ENCODE data around the gene SLC6A19. TPM values are rescaled to one million over a fixed set of nuclear protein-coding genes. Genes with fewer than 3 reads are reported as not detected.

SLC6A19 gene
- total RNA-seq, 1 donor from 2014 or later = not detected

GRCh38 chr5:1268056-1268455 lies 66.7 kb downstream of the SLC6A19 start:
- no peaks in the 10 kb centered on the region for H3K79me2 ChIP-seq (ENCODE audit: low read depth)
- Mint-ChIP-seq H3K27ac (no peak overlapping the region), H3K36me3 (no peaks in the 10 kb centered on the region), H3K4me3 (no peak overlapping the region), H3K4me1 (no peaks in the 10 kb centered on the region), H3K9me3 (no peaks in the 10 kb centered on the region), H3K27me3 (ENCODE audit: insufficient read depth, low read depth) (peaks cover 3% of the 10 kb centered on the region)
- no peaks in the 10 kb centered on the region for H3F3A ChIP-seq (ENCODE audit: low read depth)
- no peaks in the 10 kb centered on the region for H3K4me1 ChIP-seq
- no peak overlapping the region for H3K4me2 ChIP-seq
- H3K36me3 ChIP-seq = no peaks in the 10 kb centered on the region
- no peaks in the 10 kb centered on the region for H3K27me3 ChIP-seq
- DNase-seq (ENCODE audit: low spot score) = no peak
- H2AFZ ChIP-seq (replicated peaks) = no peak overlapping the region
- no peak for TF ChIP-seq CTCF (IDR thresholded peaks at IDR 0.05)
- TF ChIP-seq EZH2 (IDR thresholded peaks at IDR 0.05) = no peak
- TF ChIP-seq EZH2phosphoT487 (IDR thresholded peaks at IDR 0.05) = no peak
- H4K20me1 ChIP-seq (ENCODE audit: low read depth) = no peaks in the 10 kb centered on the region
- H3K9ac ChIP-seq = no peak overlapping the region
- no peak overlapping the region for H3K27ac ChIP-seq
- no peaks in the 10 kb centered on the region for H3K9me3 ChIP-seq (ENCODE audit: low read depth)
- H3K4me3 ChIP-seq = no peak overlapping the region

- Mint-ChIP-seq H3K27me3 (ENCODE audit: insufficient read depth, low read depth) (peaks cover 3% of the 10 kb centered on the region), H3K27ac (peak overlapping the region; percentile 53), H3K4me1 (no peaks in the 10 kb centered on the region), H3K4me3 (no peak overlapping the region), H3K9me3 (no peaks in the 10 kb centered on the region), H3K36me3 (no peaks in the 10 kb centered on the region)
- no peak for DNase-seq (ENCODE audit: low spot score)
- Histone ChIP-seq H4K20me1 (ENCODE audit: low read depth) (no peaks in the 10 kb centered on the region), H3K4me1 (no peaks in the 10 kb centered on the region), H3F3A (ENCODE audit: low read depth) (no peaks in the 10 kb centered on the region), H3K79me2 (ENCODE audit: low read depth) (no peaks in the 10 kb centered on the region), H2AFZ (replicated peaks) (no peak overlapping the region), H3K27me3 (no peaks in the 10 kb centered on the region), H3K4me3 (no peak overlapping the region), H3K4me2 (no peak overlapping the region), H3K9ac (no peak overlapping the region), H3K27ac (no peak overlapping the region), H3K9me3 (ENCODE audit: low read depth) (no peaks in the 10 kb centered on the region), H3K36me3 (no peaks in the 10 kb centered on the region)
- TF ChIP-seq EZH2phosphoT487 (IDR thresholded peaks at IDR 0.05) = no peak
- TF ChIP-seq CTCF (IDR thresholded peaks at IDR 0.05) = no peak
- TF ChIP-seq EZH2 (IDR thresholded peaks at IDR 0.05) = no peak
Observed at GRCh38 chr5:1268666-1269065, 67.3 kb downstream of the SLC6A19 start.

GRCh38 chr5:1270426-1270825 lies 69.0 kb downstream of the SLC6A19 start:
- H3K27me3 ChIP-seq = no peaks in the 10 kb centered on the region
- no peaks in the 10 kb centered on the region for H3K36me3 ChIP-seq
- no peaks in the 10 kb centered on the region for H3K36me3 Mint-ChIP-seq
- no peak for DNase-seq (ENCODE audit: low spot score)
- no peak overlapping the region for H3K27ac Mint-ChIP-seq
- H3K4me2 ChIP-seq = no peak overlapping the region
- no peak overlapping the region for H3K4me3 ChIP-seq
- H3K79me2 ChIP-seq (ENCODE audit: low read depth) = no peaks in the 10 kb centered on the region
- H3K27ac ChIP-seq = no peak overlapping the region
- no peak overlapping the region for H2AFZ ChIP-seq (replicated peaks)
- no peak overlapping the region for H3K9ac ChIP-seq
- no peaks in the 10 kb centered on the region for H3K4me1 Mint-ChIP-seq
- H3K4me3 Mint-ChIP-seq = no peak overlapping the region
- peaks cover 3% of the 10 kb centered on the region for H3K27me3 Mint-ChIP-seq (ENCODE audit: insufficient read depth, low read depth)
- H3F3A ChIP-seq (ENCODE audit: low read depth) = no peaks in the 10 kb centered on the region
- TF ChIP-seq CTCF (IDR thresholded peaks at IDR 0.05) = no peak
- no peaks in the 10 kb centered on the region for H3K4me1 ChIP-seq
- no peaks in the 10 kb centered on the region for H4K20me1 ChIP-seq (ENCODE audit: low read depth)
- no peaks in the 10 kb centered on the region for H3K9me3 Mint-ChIP-seq
- H3K9me3 ChIP-seq (ENCODE audit: low read depth) = no peaks in the 10 kb centered on the region

Measured in neural progenitor cell (in vitro differentiated cells).